ENCODE measurements around the gene SERPING1. TPM values are rescaled to one million over a fixed set of nuclear protein-coding genes. Genes with fewer than 3 reads are reported as not detected.
A peak's percentile ranks its signal among the peaks of the same experiment; 100 is the strongest.

SERPING1 gene
- total and polyA plus RNA-seq, 2 of the 13 experiments (the other 11 are each of a cell fraction or from before 2014, with no cell fraction given) = 2.0 to 10.4 TPM

DNA sequence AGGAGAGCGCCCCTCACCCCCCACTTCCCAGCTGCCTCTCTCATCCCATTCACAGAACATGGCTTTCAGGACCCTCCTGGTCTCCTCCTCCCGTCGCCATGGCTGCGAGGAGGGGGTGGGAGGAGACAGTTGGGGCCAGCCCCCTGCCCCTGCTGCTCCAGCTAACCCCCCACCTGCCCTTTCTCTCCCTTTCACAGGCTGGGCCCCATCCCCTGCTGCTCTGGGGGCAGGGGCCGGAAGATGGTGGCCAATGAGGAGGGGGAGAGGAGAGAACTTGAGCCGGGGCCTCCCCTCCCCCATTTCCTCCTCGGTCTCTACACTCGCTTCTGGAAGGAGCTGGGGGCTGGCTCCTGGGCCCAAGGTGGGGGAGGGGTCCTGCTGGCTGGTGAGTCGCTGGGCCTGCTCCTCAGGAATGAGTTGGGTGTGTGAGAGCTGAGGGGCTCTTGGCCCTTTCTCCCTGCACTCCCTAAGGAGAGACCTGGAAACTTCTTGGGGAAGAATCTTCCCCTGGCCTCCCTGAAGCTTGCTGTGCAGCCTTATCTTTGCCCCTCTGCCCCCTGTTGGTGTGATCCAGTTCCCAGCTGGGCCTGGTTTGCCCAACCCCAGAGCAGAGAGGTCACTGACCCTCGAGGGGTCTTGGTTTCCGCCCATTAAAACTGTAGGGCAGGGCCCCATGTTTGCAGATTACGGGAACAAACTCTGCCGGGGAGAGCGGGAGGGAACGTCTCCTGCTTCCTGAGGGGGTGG is 42.0 kb downstream of the SERPING1 start (continued):
- TF ChIP-seq NRL (CRISPR knock-in tag; IDR thresholded peaks at IDR 0.05; ENCODE audit: borderline replicate concordance) (peak; percentile 75; the same call in 1 of the 2 replicates), ZSCAN9 (CRISPR knock-in tag; IDR thresholded peaks at IDR 0.05; ENCODE audit: borderline replicate concordance) (no peak), ZSCAN25 (CRISPR knock-in tag; IDR thresholded peaks at IDR 0.05) (no peak), TFDP1 (CRISPR knock-in tag; IDR thresholded peaks at IDR 0.05; ENCODE audit: borderline replicate concordance) (peak; percentile 16; the same call in 1 of the 2 replicates), SAFB2 (CRISPR knock-in tag; IDR thresholded peaks at IDR 0.05; ENCODE audit: borderline replicate concordance, low read depth) (peak; percentile 50; the same call in 1 of the 2 replicates), PPARG (CRISPR knock-in tag; conservative IDR thresholded peaks at IDR 0.05) (no peak; the same call in 1 of the 2 replicates), AGO1 (IDR thresholded peaks at IDR 0.05; ENCODE audit: low read depth, low read length, poor library complexity, severe bottlenecking) (no peak), NFATC3 (CRISPR knock-in tag; IDR thresholded peaks at IDR 0.05) (no peak), ZBTB33 (CRISPR knock-in tag; IDR thresholded peaks at IDR 0.05) (no peak), PHF5A (CRISPR knock-in tag; IDR thresholded peaks at IDR 0.05; ENCODE audit: low read depth, unreplicated experiment) (no peak), NR2C2 (CRISPR knock-in tag; IDR thresholded peaks at IDR 0.05; ENCODE audit: borderline replicate concordance) (peak; percentile 50)
- TF ChIP-seq, protein P1, sequence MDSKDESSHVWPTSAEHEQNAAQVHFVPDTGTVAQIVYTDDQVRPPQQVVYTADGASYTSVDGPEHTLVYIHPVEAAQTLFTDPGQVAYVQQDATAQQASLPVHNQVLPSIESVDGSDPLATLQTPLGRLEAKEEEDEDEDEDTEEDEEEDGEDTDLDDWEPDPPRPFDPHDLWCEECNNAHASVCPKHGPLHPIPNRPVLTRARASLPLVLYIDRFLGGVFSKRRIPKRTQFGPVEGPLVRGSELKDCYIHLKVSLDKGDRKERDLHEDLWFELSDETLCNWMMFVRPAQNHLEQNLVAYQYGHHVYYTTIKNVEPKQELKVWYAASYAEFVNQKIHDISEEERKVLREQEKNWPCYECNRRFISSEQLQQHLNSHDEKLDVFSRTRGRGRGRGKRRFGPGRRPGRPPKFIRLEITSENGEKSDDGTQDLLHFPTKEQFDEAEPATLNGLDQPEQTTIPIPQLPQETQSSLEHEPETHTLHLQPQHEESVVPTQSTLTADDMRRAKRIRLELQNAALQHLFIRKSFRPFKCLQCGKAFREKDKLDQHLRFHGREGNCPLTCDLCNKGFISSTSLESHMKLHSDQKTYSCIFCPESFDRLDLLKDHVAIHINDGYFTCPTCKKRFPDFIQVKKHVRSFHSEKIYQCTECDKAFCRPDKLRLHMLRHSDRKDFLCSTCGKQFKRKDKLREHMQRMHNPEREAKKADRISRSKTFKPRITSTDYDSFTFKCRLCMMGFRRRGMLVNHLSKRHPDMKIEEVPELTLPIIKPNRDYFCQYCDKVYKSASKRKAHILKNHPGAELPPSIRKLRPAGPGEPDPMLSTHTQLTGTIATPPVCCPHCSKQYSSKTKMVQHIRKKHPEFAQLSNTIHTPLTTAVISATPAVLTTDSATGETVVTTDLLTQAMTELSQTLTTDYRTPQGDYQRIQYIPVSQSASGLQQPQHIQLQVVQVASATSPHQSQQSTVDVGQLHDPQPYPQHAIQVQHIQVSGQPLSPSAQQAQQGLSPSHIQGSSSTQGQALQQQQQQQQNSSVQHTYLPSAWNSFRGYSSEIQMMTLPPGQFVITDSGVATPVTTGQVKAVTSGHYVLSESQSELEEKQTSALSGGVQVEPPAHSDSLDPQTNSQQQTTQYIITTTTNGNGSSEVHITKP (CRISPR knock-in tag; IDR thresholded peaks at IDR 0.05; ENCODE audit: low read depth) = peak; percentile 85
- TF ChIP-seq, protein P2, sequence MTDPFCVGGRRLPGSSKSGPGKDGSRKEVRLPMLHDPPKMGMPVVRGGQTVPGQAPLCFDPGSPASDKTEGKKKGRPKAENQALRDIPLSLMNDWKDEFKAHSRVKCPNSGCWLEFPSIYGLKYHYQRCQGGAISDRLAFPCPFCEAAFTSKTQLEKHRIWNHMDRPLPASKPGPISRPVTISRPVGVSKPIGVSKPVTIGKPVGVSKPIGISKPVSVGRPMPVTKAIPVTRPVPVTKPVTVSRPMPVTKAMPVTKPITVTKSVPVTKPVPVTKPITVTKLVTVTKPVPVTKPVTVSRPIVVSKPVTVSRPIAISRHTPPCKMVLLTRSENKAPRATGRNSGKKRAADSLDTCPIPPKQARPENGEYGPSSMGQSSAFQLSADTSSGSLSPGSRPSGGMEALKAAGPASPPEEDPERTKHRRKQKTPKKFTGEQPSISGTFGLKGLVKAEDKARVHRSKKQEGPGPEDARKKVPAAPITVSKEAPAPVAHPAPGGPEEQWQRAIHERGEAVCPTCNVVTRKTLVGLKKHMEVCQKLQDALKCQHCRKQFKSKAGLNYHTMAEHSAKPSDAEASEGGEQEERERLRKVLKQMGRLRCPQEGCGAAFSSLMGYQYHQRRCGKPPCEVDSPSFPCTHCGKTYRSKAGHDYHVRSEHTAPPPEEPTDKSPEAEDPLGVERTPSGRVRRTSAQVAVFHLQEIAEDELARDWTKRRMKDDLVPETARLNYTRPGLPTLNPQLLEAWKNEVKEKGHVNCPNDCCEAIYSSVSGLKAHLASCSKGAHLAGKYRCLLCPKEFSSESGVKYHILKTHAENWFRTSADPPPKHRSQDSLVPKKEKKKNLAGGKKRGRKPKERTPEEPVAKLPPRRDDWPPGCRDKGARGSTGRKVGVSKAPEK (CRISPR knock-in tag; IDR thresholded peaks at IDR 0.05; ENCODE audit: borderline replicate concordance) = peak; percentile 26; the same call in 1 of the 2 replicates
- TF ChIP-seq, protein P3, sequence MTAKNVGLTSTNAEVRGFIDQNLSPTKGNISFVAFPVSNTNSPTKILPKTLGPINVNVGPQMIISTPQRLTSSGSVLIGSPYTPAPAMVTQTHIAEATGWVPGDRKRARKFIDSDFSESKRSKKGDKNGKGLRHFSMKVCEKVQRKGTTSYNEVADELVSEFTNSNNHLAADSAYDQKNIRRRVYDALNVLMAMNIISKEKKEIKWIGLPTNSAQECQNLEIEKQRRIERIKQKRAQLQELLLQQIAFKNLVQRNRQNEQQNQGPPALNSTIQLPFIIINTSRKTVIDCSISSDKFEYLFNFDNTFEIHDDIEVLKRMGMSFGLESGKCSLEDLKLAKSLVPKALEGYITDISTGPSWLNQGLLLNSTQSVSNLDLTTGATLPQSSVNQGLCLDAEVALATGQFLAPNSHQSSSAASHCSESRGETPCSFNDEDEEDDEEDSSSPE (CRISPR knock-in tag; IDR thresholded peaks at IDR 0.05) = 0 out of 2 replicates have a peak, but pooled peaks have one; percentile 34
